ENCODE measurements around the gene CHRM5. TPM values are rescaled to one million over a fixed set of nuclear protein-coding genes. Genes with fewer than 3 reads are reported as not detected.
A peak's percentile ranks its signal among the peaks of the same experiment; 100 is the strongest.
"Not testable (repeated sequence)": the region's sequence is repeated elsewhere in the genome, so short reads cannot be mapped to it uniquely, and the experiment has no call there.

Gene CHRM5
- total RNA-seq, 2 donors from 2014 or later, result not detected

DNA sequence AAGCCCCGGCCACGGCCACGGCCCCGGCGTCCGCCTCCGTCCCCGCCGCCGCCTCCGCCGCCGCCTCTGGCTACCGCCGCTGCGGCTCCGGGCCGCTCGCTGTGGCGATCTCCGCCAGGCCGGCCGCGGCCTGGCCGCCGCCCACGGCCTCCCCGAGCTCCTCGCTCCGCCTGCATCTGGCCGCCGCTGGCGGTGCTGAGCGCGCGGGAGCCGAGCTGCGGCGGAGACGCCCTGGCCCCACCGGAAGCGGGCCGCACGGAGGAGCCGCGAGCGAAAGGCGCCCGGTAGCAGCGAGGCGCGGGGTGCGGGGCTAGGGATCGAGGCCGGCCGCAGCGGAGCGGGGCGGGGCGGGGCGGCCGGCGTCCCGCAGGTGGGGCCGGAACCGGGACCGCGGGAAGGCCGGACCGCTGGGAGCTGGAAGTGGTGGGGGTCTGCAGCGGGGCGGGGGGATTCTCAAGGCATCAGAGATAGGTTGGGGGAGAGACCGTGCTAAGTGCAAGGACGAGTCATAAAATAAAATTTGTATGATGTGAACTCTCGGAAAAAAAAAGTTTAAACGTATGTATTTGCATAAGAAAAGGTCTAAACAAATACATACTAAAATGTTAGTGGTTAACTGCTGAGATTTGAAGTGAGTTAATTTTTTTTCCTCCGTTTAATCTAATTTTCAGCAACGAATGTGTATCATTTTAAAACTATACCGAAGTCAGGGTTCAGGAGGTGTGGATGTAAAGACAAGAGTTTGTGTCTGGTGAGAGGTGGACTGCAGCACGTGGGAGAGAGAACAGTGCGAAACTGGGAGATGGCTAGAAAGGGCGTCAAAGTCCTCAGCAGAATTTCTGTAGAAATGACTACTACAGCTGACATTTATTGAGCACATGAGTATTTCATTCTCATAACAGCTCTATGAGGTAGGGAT lies 70.8 kb downstream of the CHRM5 start, which contains the start of gene AVEN:
Gene AVEN (minus strand): TSS at position 334 of the 919 bp plus-strand sequence. CDS start 158 bp downstream, at position 176.
- H3K27me3 Mint-ChIP-seq, result no peaks in the 10 kb centered on the region
- H3K27ac Mint-ChIP-seq, result peak within 1 kb of the TSS; percentile 76 to 85
- ATAC-seq (peak; percentile 85 to 86), DNase-seq (ENCODE audit: low spot score) (peak; percentile 84)
- H3K36me3 Mint-ChIP-seq, result no peaks in the 10 kb centered on the region
- no peaks in the 10 kb centered on the region for H3K9me3 Mint-ChIP-seq
- H3K4me3 Mint-ChIP-seq, result peak within 1 kb of the TSS; percentile 83
- H3K4me1 Mint-ChIP-seq (ENCODE audit: low read depth in 2 of 2), result peaks cover 13 to 21% of the 10 kb centered on the region in 2 donors

DNA sequence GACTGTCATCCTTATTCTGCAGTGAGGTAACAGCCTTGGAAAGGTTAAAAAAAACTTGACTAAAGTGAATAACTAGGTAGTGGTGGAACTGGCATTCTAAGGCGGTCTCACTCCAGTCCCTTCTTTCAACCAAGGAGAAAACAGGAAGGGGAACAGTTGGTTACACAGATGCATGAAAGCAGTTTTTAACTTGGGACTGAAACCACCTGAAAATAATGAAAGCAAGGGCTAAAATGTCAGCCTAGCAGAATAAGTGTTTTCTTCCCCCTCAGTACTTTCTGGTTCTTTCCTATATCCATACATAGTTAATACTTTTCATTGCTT lies 71.5 kb downstream of the CHRM5 start:
- no peaks in the 10 kb centered on the region for H3K27me3 Mint-ChIP-seq
- H3K4me3 Mint-ChIP-seq, result peak overlapping the region; percentile 83
- peak overlapping the region; percentile 76 to 79 for H3K27ac Mint-ChIP-seq
- DNase-seq (ENCODE audit: low spot score) (no peak), ATAC-seq (no peak)
- peaks cover 13 to 21% of the 10 kb centered on the region in 2 donors for H3K4me1 Mint-ChIP-seq (ENCODE audit: low read depth in 2 of 2)
- H3K9me3 Mint-ChIP-seq, result no peaks in the 10 kb centered on the region
- no peaks in the 10 kb centered on the region for H3K36me3 Mint-ChIP-seq

DNA sequence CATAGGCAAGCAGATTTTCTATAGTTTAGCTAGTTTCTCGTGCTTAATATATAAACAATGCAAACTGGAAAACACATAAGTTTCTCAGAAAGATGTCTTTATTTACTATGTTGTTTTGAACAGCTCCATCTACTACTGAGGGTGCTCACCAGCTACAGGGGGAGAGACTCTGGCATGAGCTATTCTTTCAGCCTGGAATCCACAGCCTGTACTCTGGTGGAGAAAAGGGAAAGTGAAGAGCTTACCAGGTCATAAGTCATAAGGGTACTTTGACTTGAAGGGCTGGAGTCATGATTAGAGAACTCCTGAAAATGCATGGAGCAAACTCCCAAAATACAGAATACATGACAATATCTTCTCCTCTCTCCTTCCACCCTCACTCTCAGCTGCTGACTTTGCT lies 75.1 kb downstream of the CHRM5 start:
- ATAC-seq (no peak), DNase-seq (ENCODE audit: low spot score) (no peak)
- no peaks in the 10 kb centered on the region for H3K27me3 Mint-ChIP-seq
- no peaks in the 10 kb centered on the region for H3K36me3 Mint-ChIP-seq
- no peak overlapping the region for H3K4me3 Mint-ChIP-seq
- H3K9me3 Mint-ChIP-seq, result no peaks in the 10 kb centered on the region
- no peak overlapping the region for H3K27ac Mint-ChIP-seq
- H3K4me1 Mint-ChIP-seq (ENCODE audit: low read depth in 2 of 2), result peaks cover 6 to 11% of the 10 kb centered on the region in 2 donors

DNA sequence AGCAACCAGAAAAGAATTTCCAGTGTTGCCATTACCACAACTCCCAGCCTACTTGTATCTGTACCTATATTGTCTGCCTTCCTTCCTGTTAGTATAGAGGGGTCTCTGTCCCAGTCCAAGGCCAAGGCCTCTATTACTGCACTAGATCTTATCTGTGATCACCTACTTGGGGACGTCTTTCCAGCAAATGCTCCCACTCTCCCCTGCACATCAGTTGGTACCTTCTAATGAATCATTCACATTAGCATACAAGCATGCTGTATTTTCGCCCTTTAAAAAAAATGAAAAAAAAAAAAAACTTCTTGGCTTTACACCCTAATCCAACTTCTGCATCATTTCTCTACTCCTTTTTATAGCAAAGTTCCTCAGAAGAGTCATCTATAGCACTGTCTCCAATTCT lies 75.5 kb downstream of the CHRM5 start:
- Mint-ChIP-seq H3K4me1 (ENCODE audit: low read depth in 2 of 2) (peaks cover 6 to 11% of the 10 kb centered on the region in 2 donors), H3K9me3 (no peaks in the 10 kb centered on the region), H3K27ac (no peak overlapping the region), H3K4me3 (no peak overlapping the region), H3K36me3 (peaks cover under 1% of the 10 kb centered on the region), H3K27me3 (no peaks in the 10 kb centered on the region)
- DNase-seq (ENCODE audit: low spot score) (no peak), ATAC-seq (no peak)

DNA sequence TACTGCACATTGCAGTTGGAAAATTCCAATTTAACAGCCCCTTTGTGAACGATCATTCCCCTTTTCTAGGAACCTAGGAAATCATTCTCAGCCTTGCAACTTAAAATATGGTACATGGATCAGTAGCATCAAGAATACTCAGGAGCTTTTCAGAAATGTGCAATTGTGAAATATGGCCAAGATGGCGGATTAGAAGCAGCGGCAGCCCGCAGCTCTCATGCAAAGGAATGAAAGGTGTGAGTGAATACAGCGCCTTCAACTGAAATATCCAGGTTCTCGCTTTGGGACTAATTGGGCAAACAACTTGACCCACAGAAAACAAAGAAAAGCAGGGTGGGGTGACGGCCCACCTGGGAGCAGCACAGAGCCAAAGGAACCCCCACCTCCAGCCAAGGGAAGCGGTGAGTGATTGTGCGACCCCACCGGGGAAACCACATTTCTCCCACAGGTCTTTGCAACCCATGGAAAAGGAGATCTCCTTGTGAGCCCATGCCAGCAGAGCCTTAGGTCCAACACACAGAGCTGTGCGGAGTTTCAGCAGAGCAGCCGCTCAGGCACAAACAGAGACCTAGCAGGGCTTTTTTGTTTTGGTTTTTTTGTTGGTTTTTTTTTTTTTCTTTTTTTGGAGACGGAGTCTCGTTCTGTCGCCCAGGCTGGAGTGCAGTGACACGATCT lies 78.3 kb downstream of the CHRM5 start:
- DNase-seq (ENCODE audit: low spot score) (no peak), ATAC-seq (no peak)
- Mint-ChIP-seq H3K9me3 (peaks cover 14% of the 10 kb centered on the region), H3K4me1 (ENCODE audit: low read depth in 2 of 2) (no peaks in the 10 kb centered on the region), H3K4me3 (no peak overlapping the region), H3K27me3 (peaks cover 8 to 10% of the 10 kb centered on the region in 2 donors), H3K27ac (no peak overlapping the region), H3K36me3 (peaks cover 24% of the 10 kb centered on the region)

DNA sequence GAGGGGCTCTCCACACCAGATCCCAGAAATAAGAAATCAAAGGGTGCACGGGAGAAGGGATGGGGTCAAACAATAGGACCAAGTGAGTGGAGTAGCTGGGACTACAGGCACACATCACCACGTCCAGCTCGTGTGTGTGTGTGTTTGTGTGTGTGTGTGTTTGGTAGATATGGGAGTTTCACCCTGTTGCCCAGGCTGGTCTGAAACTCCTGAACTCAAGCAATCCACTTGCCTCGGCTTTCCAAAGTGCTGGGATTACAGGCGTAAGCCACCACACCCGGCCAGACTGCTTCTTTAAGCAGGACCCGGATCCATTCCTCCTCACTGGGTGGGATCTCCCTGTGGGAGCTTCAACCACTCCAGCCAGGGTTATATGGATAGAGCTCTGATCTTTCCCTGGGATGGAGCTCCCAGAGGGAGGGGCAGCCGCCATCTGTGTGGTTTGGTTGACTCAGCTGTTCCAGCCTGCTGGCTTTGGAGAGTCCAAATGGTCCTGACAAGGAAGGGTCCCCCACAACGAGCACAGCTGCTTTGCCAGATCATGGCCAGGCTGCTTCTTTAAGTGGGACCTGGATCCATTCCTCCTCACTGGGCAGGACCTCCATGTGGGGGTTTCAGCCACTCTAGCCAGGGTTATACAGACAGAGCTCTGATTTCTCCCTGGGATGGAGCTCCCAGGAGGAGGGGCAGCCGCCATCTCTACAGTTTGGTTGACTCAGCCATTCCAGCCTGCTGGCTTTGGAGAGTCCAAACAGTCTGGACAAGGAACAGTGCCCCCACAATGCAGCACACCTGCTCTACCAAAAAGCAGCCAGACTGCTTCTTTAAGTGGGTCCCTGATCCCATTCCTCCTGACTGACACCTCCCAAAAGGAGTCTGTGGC lies 79.8 kb downstream of the CHRM5 start:
- no peak for ATAC-seq
- no peaks in the 10 kb centered on the region for H3K4me1 Mint-ChIP-seq (ENCODE audit: low read depth in 2 of 2)

DNA sequence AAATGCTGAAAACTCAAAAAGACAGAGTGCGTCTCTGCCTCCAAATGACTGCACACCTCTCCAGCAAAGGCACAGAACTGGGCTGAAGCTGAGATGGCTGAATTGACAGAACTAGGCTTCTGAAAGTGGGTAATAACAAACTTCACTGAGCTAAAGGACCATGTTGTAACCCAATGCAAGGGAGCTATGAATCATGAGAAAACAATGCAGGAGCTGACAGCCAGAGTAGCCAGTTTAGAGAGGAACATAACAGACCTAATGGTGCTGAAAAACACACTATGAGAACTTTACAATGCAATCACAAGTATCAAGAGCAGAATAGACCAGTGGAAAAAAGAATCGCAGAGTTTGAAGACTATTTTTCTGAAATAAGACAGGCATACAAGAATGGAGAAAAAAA lies 80.8 kb downstream of the CHRM5 start:
- H3K27me3 Mint-ChIP-seq, result peaks cover 8 to 10% of the 10 kb centered on the region in 2 donors
- peaks cover 14% of the 10 kb centered on the region for H3K9me3 Mint-ChIP-seq
- H3K36me3 Mint-ChIP-seq, result peaks cover 33% of the 10 kb centered on the region
- no peak overlapping the region for H3K4me3 Mint-ChIP-seq
- DNase-seq (ENCODE audit: low spot score) (no peak), ATAC-seq (no peak)
- H3K27ac Mint-ChIP-seq, result no peak overlapping the region
- no peaks in the 10 kb centered on the region for H3K4me1 Mint-ChIP-seq (ENCODE audit: low read depth in 2 of 2)

More for the DNA sequence above, 79.8 kb downstream of the CHRM5 start:
- H3K9me3 Mint-ChIP-seq, result peaks cover 14% of the 10 kb centered on the region
- no peak overlapping the region for H3K27ac Mint-ChIP-seq
- no peak for DNase-seq (ENCODE audit: low spot score)
- no peak overlapping the region for H3K4me3 Mint-ChIP-seq
- peaks cover 33% of the 10 kb centered on the region for H3K36me3 Mint-ChIP-seq
- H3K27me3 Mint-ChIP-seq, result peaks cover 8 to 10% of the 10 kb centered on the region in 2 donors

DNA sequence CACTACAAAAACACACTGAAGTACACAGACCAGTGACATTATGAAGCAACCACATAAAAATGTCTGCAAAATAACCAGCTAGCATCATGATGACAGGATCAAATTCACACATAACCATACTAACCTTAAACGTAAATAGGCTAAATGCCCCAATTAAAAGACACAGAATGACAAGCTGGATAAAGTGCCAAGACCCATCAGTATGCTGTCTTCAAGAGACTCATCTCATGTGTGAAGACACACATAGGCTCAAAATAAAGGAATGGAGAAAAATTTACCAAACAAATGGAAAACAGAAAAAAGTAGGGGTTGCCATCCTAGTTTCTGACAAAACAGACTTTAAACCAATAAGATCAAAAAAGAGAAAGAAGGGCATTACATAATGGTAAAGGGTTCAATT lies 82.1 kb downstream of the CHRM5 start:
- not testable (repeated sequence) for DNase-seq (ENCODE audit: low spot score); H3K4me3 Mint-ChIP-seq; H3K4me1 Mint-ChIP-seq (ENCODE audit: low read depth in 2 of 2); H3K27me3 Mint-ChIP-seq; ATAC-seq; H3K27ac Mint-ChIP-seq
- Mint-ChIP-seq H3K36me3 (peaks cover 33% of the 10 kb centered on the region), H3K9me3 (peaks cover 14% of the 10 kb centered on the region)

DNA sequence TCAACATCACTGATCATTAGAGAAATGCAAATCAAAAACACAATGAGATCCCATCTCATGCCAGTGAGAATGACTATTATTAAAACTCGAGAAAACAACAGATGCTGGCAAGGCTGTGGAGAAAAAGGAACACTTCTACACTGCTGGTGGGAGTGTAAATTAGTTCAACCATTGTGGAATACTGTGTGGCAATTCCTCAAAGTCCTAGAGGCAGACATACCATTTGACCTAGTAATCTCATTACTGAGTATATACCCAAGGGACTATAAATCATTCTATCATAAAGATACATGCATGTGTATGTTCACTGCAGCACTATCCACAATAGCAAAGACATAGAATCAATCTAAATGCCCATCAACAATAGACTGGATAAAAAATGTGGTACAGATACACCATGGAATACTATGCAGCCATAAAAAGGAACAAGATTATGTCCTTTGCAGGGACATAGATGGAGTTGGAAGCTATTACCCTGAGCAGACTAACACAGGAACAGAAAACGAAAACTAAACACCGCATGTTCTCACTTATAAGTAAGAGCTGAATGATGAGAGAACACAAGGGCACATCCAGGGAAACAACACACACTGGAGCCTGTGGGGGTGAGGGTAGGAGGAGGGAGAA lies 85.9 kb downstream of the CHRM5 start:
- Mint-ChIP-seq H3K4me3 (no peak overlapping the region), H3K27ac (no peak overlapping the region), H3K4me1 (ENCODE audit: low read depth in 2 of 2) (no peaks in the 10 kb centered on the region), H3K27me3 (peaks cover 8 to 10% of the 10 kb centered on the region in 2 donors), H3K9me3 (peaks cover 14% of the 10 kb centered on the region), H3K36me3 (peaks cover 29% of the 10 kb centered on the region)
- ATAC-seq, result no peak
- DNase-seq (ENCODE audit: low spot score), result no peak

DNA sequence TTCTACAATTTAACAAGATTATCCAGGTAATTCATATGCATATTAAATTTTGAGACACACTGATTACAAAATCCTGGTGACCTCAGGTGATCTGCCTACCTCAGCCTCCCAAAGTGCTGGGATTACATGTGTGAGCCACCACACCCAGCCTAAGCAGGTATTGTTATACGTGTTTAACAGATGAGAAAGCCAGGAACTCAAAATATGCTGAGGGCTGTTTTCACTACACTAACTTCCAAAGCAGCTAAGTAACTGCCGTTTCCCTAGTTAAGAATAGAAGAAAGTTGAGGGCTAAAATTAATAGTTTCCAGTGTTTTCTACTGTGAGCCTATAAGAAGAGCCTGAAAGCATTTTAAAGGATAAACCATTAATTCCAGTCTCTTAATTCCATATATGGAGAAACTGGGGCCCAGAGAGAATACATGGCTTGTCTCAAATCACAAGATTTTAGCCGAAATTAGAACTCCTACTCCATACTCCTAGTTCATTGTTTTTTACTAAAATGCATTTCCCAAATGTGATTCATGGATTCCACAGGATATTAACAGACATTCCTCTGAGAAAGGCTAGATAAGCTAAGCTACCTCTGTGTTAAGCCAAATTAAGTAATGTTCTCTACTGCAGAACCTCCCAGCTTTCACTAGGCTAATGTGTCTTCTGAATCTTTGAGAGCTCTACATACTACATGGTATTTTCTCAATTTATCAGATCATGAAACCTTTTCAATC lies 87.7 kb downstream of the CHRM5 start:
- Mint-ChIP-seq H3K4me3 (no peak overlapping the region), H3K27me3 (peaks cover 3 to 6% of the 10 kb centered on the region in 2 donors), H3K4me1 (ENCODE audit: low read depth in 2 of 2) (no peaks in the 10 kb centered on the region), H3K27ac (no peak overlapping the region), H3K36me3 (peaks cover 15% of the 10 kb centered on the region), H3K9me3 (peaks cover 6% of the 10 kb centered on the region)
- ATAC-seq, result no peak
- no peak for DNase-seq (ENCODE audit: low spot score)

DNA sequence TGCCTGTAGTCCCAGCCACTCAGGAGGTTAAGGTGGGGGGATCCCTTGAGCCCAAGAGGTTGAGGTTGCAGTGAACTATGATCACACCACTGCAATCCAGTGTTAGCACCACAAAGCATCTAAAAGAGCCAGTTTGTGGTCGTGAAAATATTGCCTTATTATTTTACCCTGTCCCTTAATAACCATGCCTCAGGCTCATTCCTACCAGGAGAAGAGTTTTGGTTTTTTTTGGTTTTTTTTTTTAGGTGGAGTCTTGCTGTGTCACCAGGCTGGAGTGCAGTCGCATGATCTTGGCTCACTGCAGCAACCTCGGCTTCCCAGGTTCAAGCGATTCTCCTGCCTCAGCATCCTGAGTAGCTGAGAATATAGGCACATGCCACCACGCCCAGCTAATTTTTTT lies 88.6 kb downstream of the CHRM5 start:
- H3K27ac Mint-ChIP-seq, result no peak overlapping the region
- ATAC-seq, result no peak

DNA sequence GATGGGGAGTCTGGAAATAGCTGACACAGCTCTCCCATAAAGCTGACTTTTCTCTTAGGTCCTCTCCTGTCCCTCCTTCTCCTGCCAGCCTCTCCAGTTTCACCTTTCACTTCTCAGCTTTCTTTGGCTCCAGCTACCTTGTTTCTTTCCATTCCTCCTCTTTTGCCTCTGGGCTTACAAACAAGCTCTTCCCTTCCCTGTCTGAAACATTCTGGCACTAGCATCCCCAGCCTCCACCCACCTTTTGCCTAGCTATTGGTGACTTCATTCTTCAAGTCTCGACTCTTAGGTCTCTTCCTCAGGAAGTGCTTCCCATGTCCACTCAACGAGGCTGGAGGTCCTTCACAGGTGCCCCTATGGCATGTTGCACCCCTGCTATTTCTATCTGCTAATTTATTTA lies 91.2 kb downstream of the CHRM5 start:
- no peaks in the 10 kb centered on the region for H3K27me3 Mint-ChIP-seq
- DNase-seq (ENCODE audit: low spot score) (no peak), ATAC-seq (no peak)
- no peak overlapping the region for H3K4me3 Mint-ChIP-seq
- no peaks in the 10 kb centered on the region for H3K36me3 Mint-ChIP-seq
- no peak overlapping the region for H3K27ac Mint-ChIP-seq
- no peaks in the 10 kb centered on the region for H3K9me3 Mint-ChIP-seq
- H3K4me1 Mint-ChIP-seq (ENCODE audit: low read depth in 2 of 2), result peaks cover 4 to 6% of the 10 kb centered on the region in 2 donors

More for the DNA sequence above, 88.6 kb downstream of the CHRM5 start:
- no peaks in the 10 kb centered on the region for H3K27me3 Mint-ChIP-seq
- H3K4me1 Mint-ChIP-seq (ENCODE audit: low read depth in 2 of 2), result peaks cover 2 to 3% of the 10 kb centered on the region in 2 donors
- peaks cover 6% of the 10 kb centered on the region for H3K36me3 Mint-ChIP-seq
- no peak for DNase-seq (ENCODE audit: low spot score)
- H3K4me3 Mint-ChIP-seq, result no peak overlapping the region
- no peaks in the 10 kb centered on the region for H3K9me3 Mint-ChIP-seq
